ENCODE results near the gene ITPR2.
A peak's percentile ranks its signal among the peaks of the same experiment; 100 is the strongest.
"Not testable (repeated sequence)": the region's sequence is repeated elsewhere in the genome, so short reads cannot be mapped to it uniquely, and the experiment has no call there.

The ITPR2 gene

GRCh38 chr12:26563552-26563951 lies 269.4 kb downstream of the ITPR2 start:
- ATAC-seq (no peak), DNase-seq (no peak)

DNA sequence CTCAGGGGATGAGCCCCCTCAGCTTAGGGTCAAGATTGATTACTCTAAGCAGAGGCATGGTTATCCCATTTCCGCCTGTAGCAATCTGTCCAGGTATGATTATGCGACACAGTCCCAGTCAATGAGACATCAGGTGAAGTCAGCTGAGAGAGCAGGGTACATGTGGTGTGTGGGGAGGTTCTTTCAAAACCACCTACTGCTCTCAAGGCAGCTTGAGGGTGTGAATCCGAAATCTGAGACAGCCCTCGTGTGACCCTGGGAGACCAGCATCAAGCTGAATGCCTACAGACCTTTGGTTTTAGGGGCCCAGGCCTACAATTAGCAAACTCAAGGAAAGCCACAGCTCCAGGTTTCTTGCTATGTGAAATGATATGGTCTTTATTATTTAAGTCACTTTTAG lies 275.7 kb downstream of the ITPR2 start:
- ATAC-seq = peak; percentile 19

GRCh38 chr12:26556916-26557315 lies 276.1 kb downstream of the ITPR2 start:
- ATAC-seq = no peak
- no peak for DNase-seq

More for the DNA sequence above, 275.7 kb downstream of the ITPR2 start:
- DNase-seq = no peak

GRCh38 chr12:26555139-26555538 lies 277.9 kb downstream of the ITPR2 start:
- DNase-seq (no peak), ATAC-seq (no peak)

DNA sequence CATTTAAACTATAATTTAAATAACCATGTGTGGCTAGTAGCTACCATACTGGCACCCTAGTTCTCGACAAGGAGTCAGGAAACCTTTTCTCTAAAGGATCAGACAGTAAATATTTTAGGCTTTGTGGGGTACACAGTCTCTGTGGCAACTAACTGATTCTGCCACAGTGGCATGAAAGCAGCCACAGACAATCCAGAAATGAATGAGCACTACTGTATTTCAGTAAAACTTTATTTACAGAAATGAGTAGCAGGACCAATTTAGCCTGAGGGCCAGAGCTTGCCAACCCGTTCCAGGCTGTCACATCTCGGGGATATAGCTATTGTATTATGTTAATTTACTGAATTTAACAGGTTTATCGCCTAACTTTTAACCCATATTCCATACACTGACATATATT lies 278.7 kb downstream of the ITPR2 start:
- ATAC-seq (no peak), DNase-seq (no peak)

- ATAC-seq (peak; percentile 49), DNase-seq (no peak)
These were observed 281.6 kb downstream of the ITPR2 start for GRCh38 chr12:26551385-26551784.

DNA sequence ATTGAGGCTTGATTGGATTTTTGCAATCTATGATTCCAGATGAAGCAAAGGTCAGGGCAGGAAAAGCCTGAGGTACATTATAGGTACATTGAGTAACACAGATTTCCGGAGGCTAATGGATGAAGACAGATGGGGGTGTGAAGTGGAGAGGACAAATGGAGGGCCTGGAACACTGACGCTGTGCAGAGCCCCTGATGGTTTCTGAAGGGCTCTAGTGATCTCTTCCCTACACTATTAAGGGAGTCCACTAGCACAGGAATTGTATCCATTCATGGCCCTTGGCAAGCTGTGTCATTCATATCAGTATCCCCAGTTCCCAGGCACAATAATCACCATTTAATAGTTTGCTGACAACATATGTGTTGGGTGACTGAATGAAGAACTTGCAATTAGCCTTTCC lies 284.8 kb downstream of the ITPR2 start:
- ATAC-seq = no peak

DNA sequence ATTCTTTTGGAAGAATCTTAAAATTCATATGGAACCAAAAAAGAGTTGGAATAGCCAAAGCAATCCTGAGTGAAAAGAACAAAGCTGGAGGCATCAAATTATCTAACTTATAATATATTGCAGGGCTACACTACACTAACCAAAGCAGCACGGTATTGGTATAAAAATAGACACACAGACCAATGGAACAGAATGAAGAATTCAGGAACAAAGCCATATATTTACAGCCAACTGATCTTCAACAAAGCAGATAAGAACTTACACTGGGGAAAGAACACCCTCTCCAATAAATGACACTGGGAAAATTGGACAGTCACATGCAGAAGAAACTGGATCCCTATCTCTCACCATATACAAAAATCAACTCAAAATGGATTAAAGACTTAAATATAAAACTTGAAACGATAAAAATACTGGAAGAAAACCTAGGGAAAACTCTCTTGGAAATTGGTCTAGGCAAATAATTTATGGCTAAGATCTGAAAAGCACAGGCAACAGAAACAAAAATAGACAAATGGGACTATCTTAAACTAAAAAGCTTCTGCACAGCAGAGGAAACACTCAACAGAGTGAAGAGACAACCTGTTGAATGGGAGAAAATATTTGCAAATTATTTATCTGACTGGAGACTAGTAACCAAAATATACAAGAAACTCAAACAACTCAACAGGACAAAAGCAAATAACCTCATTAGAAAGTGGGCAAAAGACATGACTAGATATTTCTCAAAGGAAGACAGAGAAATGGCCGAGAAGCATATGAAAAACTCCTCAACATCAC lies 286.3 kb downstream of the ITPR2 start:
- DNase-seq (no peak), ATAC-seq (no peak)

More for the DNA sequence above, 284.8 kb downstream of the ITPR2 start:
- DNase-seq = no peak

DNA sequence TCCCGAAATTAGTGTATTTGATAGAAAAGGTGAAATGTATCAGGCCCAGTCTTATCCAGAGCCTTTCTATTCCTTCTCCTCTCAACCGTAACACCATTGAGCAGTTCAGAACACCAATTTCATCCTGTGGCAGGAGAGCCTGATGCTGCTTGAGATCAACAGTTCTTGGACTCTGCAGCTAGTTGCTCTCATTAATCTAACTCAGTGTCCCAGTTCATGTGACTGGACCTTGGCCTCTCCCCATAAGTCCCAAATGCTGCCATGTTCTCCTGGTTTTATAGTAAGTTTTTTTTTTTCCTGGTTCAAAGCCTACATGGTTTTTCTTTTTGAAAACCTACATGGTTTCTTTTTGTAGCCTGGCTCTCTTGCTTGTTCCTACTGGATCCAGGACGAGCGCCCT lies 293.9 kb downstream of the ITPR2 start:
- no peak for ATAC-seq
- DNase-seq = no peak

DNA sequence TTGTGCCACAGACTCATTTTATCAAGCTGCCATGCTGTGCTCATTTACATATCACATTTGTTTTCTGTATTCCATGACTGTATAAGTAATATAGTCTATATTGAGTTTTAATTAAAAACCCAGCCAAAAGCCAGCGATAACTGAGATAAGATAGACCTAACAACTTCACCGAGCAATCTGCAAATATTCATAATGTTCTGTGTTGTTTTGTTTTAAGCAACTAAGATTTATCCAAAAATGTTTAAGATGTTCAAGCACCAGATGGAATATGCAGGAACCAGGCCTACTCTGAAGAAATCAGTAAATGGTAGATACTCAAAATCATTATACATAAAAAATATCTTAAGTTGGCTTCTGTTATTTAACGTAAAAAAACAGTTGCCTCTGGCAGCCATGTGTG lies 295.3 kb downstream of the ITPR2 start:
- DNase-seq (no peak), ATAC-seq (no peak)

GRCh38 chr12:26537126-26537525 lies 295.9 kb downstream of the ITPR2 start:
- ATAC-seq (no peak), DNase-seq (no peak)

DNA sequence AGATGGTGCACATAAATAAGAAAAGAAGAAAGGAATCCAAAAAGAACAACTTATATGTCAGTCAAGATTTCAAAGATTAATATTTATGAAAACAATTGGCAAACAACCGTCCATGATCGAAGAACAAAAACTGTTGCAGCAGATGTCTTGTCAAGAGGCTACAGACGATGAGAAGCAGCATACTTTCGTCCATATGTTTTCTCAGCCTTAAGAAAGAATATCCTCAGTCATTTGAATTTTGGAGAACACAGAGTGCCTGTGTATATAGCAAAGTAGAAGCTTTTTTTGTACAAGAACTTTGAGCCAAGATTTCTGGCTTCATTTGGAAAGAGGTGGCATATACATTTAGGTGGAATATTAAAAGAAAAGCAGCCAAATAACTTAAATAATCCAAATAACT lies 297.2 kb downstream of the ITPR2 start:
- ATAC-seq (no peak), DNase-seq (no peak)

GRCh38 chr12:26534071-26534470 lies 298.9 kb downstream of the ITPR2 start:
- DNase-seq = no peak
- ATAC-seq = no peak

GRCh38 chr12:26533211-26533610 lies 299.8 kb downstream of the ITPR2 start:
- no peak for DNase-seq
- no peak for ATAC-seq

GRCh38 chr12:26530461-26530860 lies 302.5 kb downstream of the ITPR2 start:
- no peak for ATAC-seq
- DNase-seq = no peak

- DNase-seq (no peak), ATAC-seq (no peak)
These were observed 304.1 kb downstream of the ITPR2 start for GRCh38 chr12:26528943-26529342.

- DNase-seq = no peak
- ATAC-seq = no peak
These were observed 305.3 kb downstream of the ITPR2 start for GRCh38 chr12:26527682-26528081.

GRCh38 chr12:26524862-26525465 lies 308.0 kb downstream of the ITPR2 start:
- ATAC-seq (no peak), DNase-seq (peak; percentile 22)

GRCh38 chr12:26523708-26524150 lies 309.3 kb downstream of the ITPR2 start:
- DNase-seq (no peak), ATAC-seq (no peak)

- ATAC-seq (no peak), DNase-seq (no peak)
These were observed 312.1 kb downstream of the ITPR2 start for GRCh38 chr12:26520869-26521268.

DNA sequence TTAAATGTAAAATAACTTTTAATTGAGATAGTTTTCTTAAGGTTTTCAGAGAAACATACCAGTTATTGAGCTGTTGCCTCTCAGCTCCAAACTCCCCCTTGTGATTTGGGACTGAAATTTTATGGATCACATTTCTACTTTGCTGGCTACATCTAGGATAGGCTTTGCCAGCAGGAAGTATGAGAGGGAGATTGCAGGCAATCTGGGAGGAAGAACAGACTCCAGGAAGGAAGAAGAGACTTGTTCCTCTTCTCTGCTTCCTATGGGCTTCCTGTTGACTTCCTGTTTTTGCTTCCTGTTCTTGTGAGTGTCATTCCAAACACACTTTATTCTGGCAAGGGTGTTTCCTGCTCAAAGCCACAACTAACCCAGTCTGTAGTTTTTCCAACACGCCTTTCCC lies 312.9 kb downstream of the ITPR2 start:
- ATAC-seq (no peak), DNase-seq (no peak)

- no peak for ATAC-seq
- DNase-seq = no peak
These were observed 313.5 kb downstream of the ITPR2 start for GRCh38 chr12:26519462-26519861.

GRCh38 chr12:26517320-26517719 lies 315.7 kb downstream of the ITPR2 start:
- ATAC-seq, DNase-seq: not testable (repeated sequence)

DNA sequence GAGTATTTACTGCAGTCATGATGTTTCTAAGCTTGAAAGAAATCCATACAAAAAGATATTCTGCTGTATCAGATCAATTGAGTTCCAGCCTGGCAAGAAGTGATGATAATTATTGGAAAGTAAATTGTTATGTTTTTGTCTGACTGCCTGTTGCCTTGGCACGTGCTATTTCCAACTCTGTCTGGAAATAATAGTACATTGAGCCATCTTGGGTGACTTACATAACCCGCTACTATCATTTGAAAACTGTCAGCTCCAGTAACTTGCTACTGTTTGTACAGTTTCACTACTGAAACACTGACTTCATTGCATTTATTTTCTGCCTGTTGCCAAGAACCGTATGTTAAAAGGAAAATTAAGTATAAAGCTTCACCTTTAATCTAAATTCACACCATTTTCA lies 318.6 kb downstream of the ITPR2 start:
- ATAC-seq (no peak), DNase-seq (no peak)
